CD4-positive, alpha-beta memory T cell (primary cell): ENCODE results near the gene GALNT5. TPM values are rescaled to one million over a fixed set of nuclear protein-coding genes. Genes with fewer than 3 reads are reported as not detected.

Experiments used
- CTCF ChIA-PET: fragments of 350-600 bp; sonication (Branson Sonifier 250); formaldehyde crosslinking; loops from one replicate; lab custom pipeline; 2021; ENCODE audit warnings: inconsistent platforms; ENCODE audit not compliant: partially characterized antibody; lab: Charles Lee
- POLR2A ChIA-PET: fragments of 350-600 bp; sonication (Branson Sonifier 250); formaldehyde crosslinking; loops from one replicate; lab custom pipeline; 2021; ENCODE audit not compliant: partially characterized antibody; lab: Charles Lee
- DNase-seq, 5 donors: peaks; one replicate each; pipeline versions ENCODE4 v3.0.0 to v3.0.0-alpha.2; 2020 to 2022; ENCODE audit warnings: mixed read lengths in 1 of 5
- H3K27ac ChIP-seq: one replicate; pipeline ENCODE4 v1.7.0; 2013; ENCODE audit warnings: low read depth, low read length
- H3K27me3 ChIP-seq: 2 replicates; pipeline ENCODE4 v1.7.0; 2013; ENCODE audit warnings: mild to moderate bottlenecking, low read length, moderate library complexity; ENCODE audit not compliant: insufficient read depth
- H3K36me3 ChIP-seq: 2 replicates; pipeline ENCODE4 v1.7.0; 2013; ENCODE audit warnings: mild to moderate bottlenecking, low read length, moderate library complexity; ENCODE audit not compliant: insufficient read depth
- H3K4me1 ChIP-seq: 2 replicates; pipeline ENCODE4 v1.7.0; 2013; ENCODE audit warnings: mild to moderate bottlenecking, low read length, moderate library complexity; ENCODE audit not compliant: insufficient read depth
- H3K4me3 ChIP-seq, 2 donors: one replicate each; pipeline ENCODE4 v1.7.0; 2013; ENCODE audit warnings: low read length in 2 of 2, mild to moderate bottlenecking in 1 of 2
- H3K9me3 ChIP-seq, 2 donors: one replicate each; pipeline ENCODE4 v1.7.0; 2013; ENCODE audit warnings: low read length in 2 of 2, control low read depth in 1 of 2; ENCODE audit not compliant: control insufficient read depth in 1 of 2
- H3K27ac Mint-ChIP-seq, 7 donors: one replicate each; pipeline ENCODE4 v1.8.0; 2020 to 2021; ENCODE audit warnings: mixed read lengths in 7 of 7, mild to moderate bottlenecking in 6 of 7, inconsistent platforms in 3 of 7, moderate library complexity in 3 of 7
- H3K27me3 Mint-ChIP-seq, 2 donors: one replicate each; pipeline ENCODE4 v1.8.0; 2020 to 2021; ENCODE audit warnings: mixed read lengths in 2 of 2
- H3K36me3 Mint-ChIP-seq, 2 donors: one replicate each; pipeline ENCODE4 v1.8.0; 2020 to 2021; ENCODE audit warnings: mixed read lengths in 2 of 2, inconsistent platforms in 1 of 2, mild to moderate bottlenecking in 1 of 2
- H3K4me1 Mint-ChIP-seq, 4 donors: one replicate each; pipeline ENCODE4 v1.8.0; 2020 to 2021; ENCODE audit warnings: mixed read lengths in 4 of 4, mild to moderate bottlenecking in 1 of 4
- H3K4me3 Mint-ChIP-seq, 8 donors: one replicate each; pipeline ENCODE4 v1.8.0; 2020 to 2021; ENCODE audit warnings: mixed read lengths in 8 of 8, mild to moderate bottlenecking in 7 of 8, moderate library complexity in 6 of 8, inconsistent platforms in 3 of 8
- H3K9me3 Mint-ChIP-seq, 8 donors: one replicate each; pipeline ENCODE4 v1.8.0; 2020 to 2021; ENCODE audit warnings: mixed read lengths in 8 of 8, mild to moderate bottlenecking in 5 of 8, inconsistent platforms in 3 of 8, moderate library complexity in 1 of 8
- intact Hi-C: fragments of 100-400 bp; cut with micrococcal nuclease; formaldehyde crosslinking; loops from one replicate; pipeline ENCODE4 v1.15.1; 2023
- polyA plus RNA-seq, 2 donors: library from polyadenylated mRNA; unstranded; fragments of 300-500 nt; fragmentation: Illumina TruSeq; gene quantifications; one replicate each; pipeline ENCODE4 v1.2.3, GENCODE V29; 2021
- total RNA-seq, 2 experiments: library from RNA; stranded (reverse); gene quantifications; one replicate each; pipeline ENCODE4 v1.2.3, GENCODE V29; 2021

Gene GALNT5
- total and polyA plus RNA-seq, 4 experiments from 2014 or later, result not detected

- no peaks in the 10 kb centered on the region for H3K27me3 Mint-ChIP-seq
- H3K27ac ChIP-seq, result no peak overlapping the region
- H3K9me3 ChIP-seq, result peaks cover 0 to 9% of the 10 kb centered on the region in 2 donors
- H3K4me3 ChIP-seq, result no peak overlapping the region
- CTCF ChIA-PET, result interaction anchor here (1.0 kb wide), 2 partner anchors 26 to 35 kb away, joined by 5 read pairs; no protein-coding TSS in a partner anchor
- peaks cover 23 to 41% of the 10 kb centered on the region in 2 donors for H3K36me3 Mint-ChIP-seq
- H3K27me3 ChIP-seq, result no peaks in the 10 kb centered on the region
- peaks cover 6 to 23% (median 15%) of the 10 kb centered on the region in 8 donors for H3K9me3 Mint-ChIP-seq
- H3K36me3 ChIP-seq, result no peaks in the 10 kb centered on the region
- peaks cover 19 to 30% (median 25%) of the 10 kb centered on the region in 4 donors for H3K4me1 Mint-ChIP-seq
- peaks cover 25% of the 10 kb centered on the region for H3K4me1 ChIP-seq
- DNase-seq, result no peak
- no peak overlapping the region for H3K27ac Mint-ChIP-seq
- intact Hi-C loops, result no loop called here
- POLR2A ChIA-PET, result interaction anchor here (1.3 kb wide), 1 partner anchor 27 kb away, joined by 4 read pairs; no protein-coding TSS in a partner anchor
- no peak overlapping the region for H3K4me3 Mint-ChIP-seq
These were observed 105.1 kb downstream of the GALNT5 start for GRCh38 chr2:157362627-157363026.

DNA sequence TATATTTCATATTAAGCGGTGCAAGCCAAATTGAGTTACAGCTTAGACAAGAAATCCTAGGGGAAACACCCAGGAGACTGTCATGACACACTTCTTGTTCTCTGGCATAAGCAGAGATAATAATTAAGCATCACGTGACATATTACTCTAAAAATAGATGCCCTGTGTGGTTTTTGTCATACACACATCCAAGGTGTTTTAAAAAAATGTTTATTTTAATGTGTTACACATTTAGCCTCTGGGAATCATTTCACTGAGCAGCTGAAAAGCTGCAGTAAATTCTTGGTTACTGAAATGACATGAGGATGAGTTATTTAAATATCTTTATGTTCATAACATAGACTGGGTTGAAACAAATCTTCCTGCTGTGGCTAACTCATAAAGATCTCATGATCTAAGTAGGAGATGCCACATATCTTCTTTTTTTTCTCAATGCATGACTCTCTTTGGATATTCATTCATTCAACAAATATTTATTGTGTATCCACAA lies 106.2 kb downstream of the GALNT5 start:
- ChIA-PET POLR2A (interaction anchor here (2.2 kb wide), 1 partner anchor 68 kb away, joined by 5 read pairs; no protein-coding TSS in a partner anchor), CTCF (interaction anchor here (0.7 to 1.0 kb wide), 3 partner anchors 9 to 36 kb away, joined by 3 to 5 read pairs (median 5); no protein-coding TSS in a partner anchor)
- H3K27me3 ChIP-seq, result no peaks in the 10 kb centered on the region
- peaks cover 25% of the 10 kb centered on the region for H3K4me1 ChIP-seq
- no peaks in the 10 kb centered on the region for H3K36me3 ChIP-seq
- peak overlapping the region in 4 of 8 donors; percentile 3 to 46 (median 23) for H3K4me3 Mint-ChIP-seq
- intact Hi-C loops, result no loop called here
- peaks cover 26 to 45% of the 10 kb centered on the region in 2 donors for H3K36me3 Mint-ChIP-seq
- no peak overlapping the region for H3K27ac ChIP-seq
- H3K27me3 Mint-ChIP-seq, result no peaks in the 10 kb centered on the region
- no peak overlapping the region for H3K4me3 ChIP-seq
- peak overlapping the region in 1 of 7 donors; percentile 2 for H3K27ac Mint-ChIP-seq
- peaks cover 0 to 9% of the 10 kb centered on the region in 2 donors for H3K9me3 ChIP-seq
- H3K9me3 Mint-ChIP-seq, result peaks cover 6 to 23% (median 15%) of the 10 kb centered on the region in 8 donors
- no peak for DNase-seq
- H3K4me1 Mint-ChIP-seq, result peaks cover 19 to 35% (median 25%) of the 10 kb centered on the region in 4 donors

Other genes starting within 250 kb of the GALNT5 start
- gene ERMN, start 68.1 kb downstream of the GALNT5 start, total RNA-seq, result 1 to 10 TPM; 2.2 to 3.5 TPM
- gene ERMN, start 68.1 kb downstream of the GALNT5 start, polyA plus RNA-seq, result under 1 TPM; 0.13 to 0.26 TPM
- gene CYTIP, start 186.4 kb downstream of the GALNT5 start, total RNA-seq, result 100 to 1,000 TPM; 231 to 248 TPM
- 100 to 1,000 TPM; 163 to 176 TPM for gene CYTIP, start 186.4 kb downstream of the GALNT5 start, polyA plus RNA-seq